CD4-positive, alpha-beta T cell treated with Interferon gamma for 1 hour (primary cell): ENCODE data around the gene CYB5B.
A peak's percentile ranks its signal among the peaks of the same experiment; 100 is the strongest.
"Not testable (repeated sequence)": the region's sequence is repeated elsewhere in the genome, so short reads cannot be mapped to it uniquely, and the experiment has no call there.

Experiments used
- DNase-seq: peaks from one replicate; pipeline ENCODE4 v3.0.0-alpha.2; 2020

CYB5B gene

GRCh38 chr16:69410219-69410990 is 14.0 kb upstream of the CYB5B start:
- no peak for DNase-seq

GRCh38 chr16:69411064-69411985 is 13.1 kb upstream of the CYB5B start:
- no peak for DNase-seq

GRCh38 chr16:69412287-69412686 is 12.1 kb upstream of the CYB5B start:
- DNase-seq = no peak

DNA sequence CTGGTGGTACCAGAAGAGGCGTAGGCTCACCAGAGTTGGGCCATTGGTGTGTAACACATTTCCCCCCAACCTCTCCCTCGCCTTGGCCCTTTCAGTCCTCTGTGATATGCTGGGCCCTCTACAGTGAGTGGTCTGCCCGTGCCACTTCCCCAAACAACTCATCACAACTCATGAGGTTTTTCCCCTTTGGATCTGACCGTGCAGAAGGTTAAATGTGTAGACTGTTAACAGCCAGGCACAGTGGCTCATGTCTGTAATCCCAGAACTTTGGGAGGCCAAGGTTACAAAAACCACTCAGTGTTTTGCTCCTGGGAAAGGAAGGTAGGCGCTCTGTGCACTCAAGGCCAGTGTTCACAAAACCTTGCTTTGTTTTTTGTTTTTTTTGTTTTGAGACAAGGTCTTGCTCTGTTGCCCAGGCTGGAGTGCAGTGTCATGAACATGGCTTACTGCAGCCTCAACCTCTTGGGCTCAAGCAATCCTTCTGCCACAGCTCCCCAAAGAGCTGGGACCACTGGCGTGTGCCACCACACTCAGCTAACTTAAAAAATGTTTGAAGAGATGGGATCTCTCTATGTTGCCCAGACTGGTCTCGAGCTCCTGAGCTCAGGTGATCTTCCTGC is 11.3 kb upstream of the CYB5B start:
- DNase-seq = no peak

DNA sequence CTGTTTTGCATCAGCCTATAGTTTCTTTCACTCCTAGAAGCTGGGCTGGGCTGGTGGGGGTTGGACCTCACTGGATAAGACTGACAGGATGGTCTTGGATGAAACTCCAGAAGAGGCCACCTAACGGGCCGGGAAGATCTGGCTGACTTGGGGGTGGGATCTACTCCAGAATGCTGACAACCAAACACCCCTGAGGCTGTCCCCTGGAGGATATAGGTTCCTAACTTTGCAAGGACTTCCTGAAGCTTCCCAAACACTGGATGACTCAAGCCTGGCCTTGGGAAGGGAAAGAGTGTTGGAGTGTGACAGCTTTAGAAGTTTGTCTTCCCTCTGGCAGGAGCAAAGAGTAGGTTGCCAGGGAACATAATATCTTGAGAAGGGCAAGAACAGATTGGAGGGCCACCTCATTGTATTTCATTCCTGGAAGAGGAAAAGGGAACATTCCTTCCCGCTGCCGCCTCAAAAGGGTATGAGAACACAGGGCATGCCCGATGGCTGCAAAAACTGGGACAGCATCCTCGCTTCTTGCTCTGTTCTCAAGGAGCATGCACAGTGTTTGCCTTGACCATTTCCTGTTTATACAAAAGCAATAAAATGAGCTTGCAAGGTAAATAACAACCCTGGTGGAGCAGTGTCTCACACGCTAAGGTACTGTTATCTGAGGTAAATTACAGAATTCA is 6.8 kb upstream of the CYB5B start:
- no peak for DNase-seq

DNA sequence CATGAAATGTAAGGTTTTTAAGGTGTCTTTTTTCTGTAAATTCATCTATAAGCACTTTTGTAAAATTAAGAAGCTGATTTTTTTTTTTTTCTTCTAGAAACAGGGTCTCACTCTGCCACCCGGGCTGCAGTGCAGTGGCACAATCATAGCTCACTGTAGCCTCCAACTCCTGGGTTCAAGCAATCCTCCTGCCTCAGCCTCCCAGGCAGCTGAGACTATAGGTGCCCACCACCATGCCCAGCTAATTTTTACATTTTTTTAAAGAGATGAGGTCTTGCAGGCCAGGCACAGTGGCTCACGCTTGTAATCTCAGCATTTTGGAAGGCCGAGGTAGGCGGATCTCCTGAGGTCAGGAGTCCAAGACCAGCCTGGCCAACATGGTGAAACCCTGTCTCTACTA is 4.5 kb upstream of the CYB5B start:
- no peak for DNase-seq

DNA sequence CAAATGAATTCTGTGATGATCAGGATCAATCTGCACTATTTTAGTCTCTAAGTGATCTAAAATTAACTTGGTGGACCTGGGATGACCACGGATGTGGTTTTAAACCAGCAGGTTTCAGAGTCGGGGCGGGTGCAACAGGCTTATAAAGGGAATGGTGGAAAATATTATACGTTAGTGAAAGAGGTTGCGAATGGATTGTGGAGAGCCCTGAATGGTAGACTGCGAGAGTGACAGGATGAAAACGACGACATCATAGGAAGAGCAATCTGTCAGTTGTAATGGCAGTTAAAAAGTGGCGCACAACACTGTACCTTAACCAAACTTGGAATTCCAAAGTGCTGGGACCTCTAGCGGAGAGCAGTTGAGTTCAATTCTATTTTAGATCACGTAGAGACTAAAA is 1.2 kb upstream of the CYB5B start:
- DNase-seq = no peak

- no peak for DNase-seq
These were observed 741 bp downstream of the CYB5B start for GRCh38 chr16:69424935-69425784.

DNA sequence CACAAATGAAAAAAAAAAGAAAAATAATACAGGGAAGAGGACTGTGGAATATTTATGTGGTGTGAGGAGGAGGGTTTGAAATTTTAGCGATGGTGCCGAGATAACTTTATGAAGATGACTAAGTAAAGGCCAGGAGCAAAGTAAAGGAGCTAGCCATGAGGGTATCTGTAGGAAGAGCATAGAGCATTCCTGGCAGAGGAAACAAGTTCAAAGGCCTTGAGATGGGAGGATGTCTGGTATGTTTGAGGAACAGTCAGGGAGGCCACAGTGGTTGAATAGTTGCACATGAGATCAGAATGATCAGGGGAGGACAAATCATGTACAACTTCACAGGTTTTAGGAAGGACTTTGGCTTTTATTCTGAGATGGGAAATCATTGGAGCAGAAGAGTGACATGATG is 4.2 kb downstream of the CYB5B start:
- no peak for DNase-seq

GRCh38 chr16:69429058-69429640 is 4.7 kb downstream of the CYB5B start:
- not testable (repeated sequence) for DNase-seq

GRCh38 chr16:69431948-69432468 is 7.6 kb downstream of the CYB5B start:
- no peak for DNase-seq

DNA sequence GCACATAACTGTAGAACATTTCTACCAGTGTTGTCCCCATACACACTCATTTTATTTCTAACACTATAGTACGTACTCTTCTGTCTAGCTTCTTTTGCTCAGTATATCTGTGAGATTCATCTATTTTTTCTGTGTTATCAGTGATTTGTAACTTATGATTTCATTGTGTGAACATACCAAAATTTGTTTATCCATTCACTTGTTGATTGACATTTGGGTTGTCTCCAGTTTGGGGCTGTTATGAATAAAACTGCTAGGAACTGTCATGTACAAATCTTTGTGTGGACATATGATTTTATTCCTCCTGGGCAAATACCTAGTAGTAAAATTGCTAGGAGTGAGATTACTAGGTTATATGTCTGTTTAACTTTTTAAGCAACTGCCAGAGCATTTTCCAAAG is 9.6 kb downstream of the CYB5B start:
- DNase-seq = no peak

DNA sequence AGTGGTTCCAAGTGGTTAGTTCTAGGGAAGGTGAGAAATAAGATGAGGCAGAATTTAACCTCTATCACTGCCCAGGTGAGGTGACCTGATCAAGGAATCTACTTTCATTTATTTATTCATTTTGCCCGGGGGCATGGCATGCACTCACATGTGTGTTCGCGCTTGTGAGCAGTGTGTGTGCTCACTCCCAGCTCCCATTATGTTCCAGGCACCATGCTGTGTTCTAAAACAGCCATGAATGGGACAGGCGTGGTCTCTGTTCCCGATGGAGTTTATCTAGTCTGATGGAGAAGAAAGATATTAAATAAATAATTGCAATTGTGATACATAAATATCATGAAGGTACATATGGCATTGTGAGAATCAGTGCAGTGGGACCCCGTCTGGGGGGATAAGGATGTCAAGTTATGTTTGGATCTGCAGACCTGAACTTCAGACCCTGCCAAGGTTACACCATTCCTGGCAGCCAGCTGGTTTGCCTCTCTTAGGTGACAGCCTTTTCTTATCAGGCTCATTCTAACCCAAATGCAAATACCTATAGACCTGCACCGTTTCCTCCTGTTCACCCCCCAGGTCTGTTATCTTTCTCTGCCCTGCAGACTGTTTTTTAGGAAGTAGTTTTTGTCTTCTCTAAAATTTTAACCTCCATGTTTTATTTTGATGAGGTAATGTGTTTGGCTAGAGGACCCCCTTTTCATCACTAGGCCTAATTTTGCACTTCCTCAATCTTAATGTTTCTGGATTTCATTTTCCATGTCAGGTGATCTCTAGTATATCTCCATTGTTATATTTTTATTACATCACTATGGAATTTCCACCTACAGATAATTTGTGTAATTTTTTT is 11.8 kb downstream of the CYB5B start:
- no peak for DNase-seq

DNA sequence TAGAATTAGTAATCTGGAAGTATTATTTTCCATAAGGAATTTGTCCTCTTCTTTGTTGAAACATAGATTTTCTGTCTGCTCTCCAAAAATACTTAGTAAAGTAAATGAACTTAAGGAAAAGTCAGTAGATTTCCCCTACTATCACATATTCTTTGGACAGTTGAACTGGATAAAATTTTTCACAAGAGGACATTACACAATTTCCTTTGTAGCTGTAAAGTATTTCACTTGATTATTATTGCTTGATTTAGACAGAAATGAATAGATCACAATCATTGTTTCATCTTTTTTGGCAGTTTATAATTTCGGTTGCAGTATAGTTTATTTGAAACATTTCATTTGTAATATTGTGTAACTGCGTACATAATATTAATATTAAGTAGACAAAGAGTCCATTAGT is 12.5 kb downstream of the CYB5B start:
- no peak for DNase-seq

DNA sequence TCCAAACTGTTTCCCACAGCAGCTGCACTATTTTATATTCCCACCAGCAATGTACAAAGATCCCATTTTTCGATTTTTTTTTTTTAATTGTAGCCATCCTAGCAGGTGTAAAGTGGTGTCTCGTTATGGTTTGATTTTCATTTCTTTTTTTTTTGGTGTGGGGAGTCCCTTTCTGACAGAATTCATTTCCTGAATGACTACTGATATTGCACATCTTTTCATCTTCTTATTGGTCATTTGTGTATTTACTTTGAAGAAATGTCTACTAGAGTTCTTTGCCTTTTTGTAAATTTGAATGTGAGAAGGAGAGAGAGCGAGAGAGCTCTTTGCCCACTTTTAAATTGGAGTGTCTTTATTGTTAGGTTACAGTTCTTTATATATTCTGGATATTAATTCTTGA is 14.0 kb downstream of the CYB5B start:
- DNase-seq = no peak

- no peak for DNase-seq
These were observed 15.8 kb downstream of the CYB5B start for GRCh38 chr16:69440250-69440649.

DNA sequence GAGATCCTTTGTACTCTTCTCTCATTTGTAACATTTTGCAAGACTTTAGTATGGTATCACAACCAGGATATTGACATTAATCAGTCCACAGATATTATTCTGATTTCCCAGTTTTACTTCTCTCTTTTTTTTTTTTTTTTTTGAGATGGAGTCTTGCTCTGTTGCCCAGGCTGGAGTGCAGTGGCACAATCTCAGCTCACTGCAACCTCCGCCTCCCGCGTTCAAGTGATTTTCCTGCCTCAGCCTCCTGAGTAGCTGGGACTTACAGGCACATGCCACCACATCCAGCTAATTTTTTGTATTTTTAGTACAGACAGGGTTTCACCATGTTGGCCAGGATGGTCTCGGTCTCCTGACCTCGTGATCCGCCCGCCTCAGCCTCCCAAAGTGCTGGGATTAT is 16.6 kb downstream of the CYB5B start:
- DNase-seq = not testable (repeated sequence)

GRCh38 chr16:69443927-69444631 is 19.7 kb downstream of the CYB5B start:
- peak; percentile 20 for DNase-seq

DNA sequence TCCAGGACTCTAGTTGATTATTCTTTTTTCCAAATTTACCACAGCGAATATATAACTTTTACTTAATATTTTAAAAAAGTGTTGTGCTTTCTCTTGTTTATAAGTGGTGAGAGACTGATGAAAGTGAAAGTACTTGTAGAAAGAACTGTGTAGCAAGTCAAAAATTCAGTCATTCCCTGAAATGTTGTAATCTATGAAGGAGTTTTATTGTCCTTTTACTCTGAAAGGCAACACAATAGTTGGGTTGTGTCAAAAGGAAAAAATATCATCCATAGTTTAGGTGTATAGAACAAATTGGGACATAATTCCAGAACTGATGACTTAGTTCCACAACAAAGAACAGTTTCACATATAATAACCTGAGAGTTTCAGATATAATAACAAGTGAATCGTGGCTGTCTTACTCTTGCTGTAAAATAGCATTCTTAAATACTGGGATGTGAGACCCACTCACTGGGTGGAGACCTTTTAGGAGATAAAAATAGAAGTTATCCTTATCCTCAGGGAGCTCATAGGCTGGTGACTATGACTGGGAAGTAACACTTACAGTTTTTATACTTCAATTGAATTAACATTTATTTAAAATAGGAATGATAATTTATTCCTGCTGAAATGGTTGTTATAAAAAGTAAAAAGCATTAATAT is 20.6 kb downstream of the CYB5B start:
- no peak for DNase-seq
